HG03469 (cell line): ENCODE data around the gene CPNE2.

Experiments used
- ATAC-seq: cut with Tn5 transposase; IDR thresholded peaks from one replicate; pipeline ENCODE4 v1.9.1; 2021; ENCODE audit warnings: mild to moderate bottlenecking, moderate library complexity, moderate number of reproducible peaks; ENCODE audit not compliant: unreplicated experiment

Gene CPNE2

DNA sequence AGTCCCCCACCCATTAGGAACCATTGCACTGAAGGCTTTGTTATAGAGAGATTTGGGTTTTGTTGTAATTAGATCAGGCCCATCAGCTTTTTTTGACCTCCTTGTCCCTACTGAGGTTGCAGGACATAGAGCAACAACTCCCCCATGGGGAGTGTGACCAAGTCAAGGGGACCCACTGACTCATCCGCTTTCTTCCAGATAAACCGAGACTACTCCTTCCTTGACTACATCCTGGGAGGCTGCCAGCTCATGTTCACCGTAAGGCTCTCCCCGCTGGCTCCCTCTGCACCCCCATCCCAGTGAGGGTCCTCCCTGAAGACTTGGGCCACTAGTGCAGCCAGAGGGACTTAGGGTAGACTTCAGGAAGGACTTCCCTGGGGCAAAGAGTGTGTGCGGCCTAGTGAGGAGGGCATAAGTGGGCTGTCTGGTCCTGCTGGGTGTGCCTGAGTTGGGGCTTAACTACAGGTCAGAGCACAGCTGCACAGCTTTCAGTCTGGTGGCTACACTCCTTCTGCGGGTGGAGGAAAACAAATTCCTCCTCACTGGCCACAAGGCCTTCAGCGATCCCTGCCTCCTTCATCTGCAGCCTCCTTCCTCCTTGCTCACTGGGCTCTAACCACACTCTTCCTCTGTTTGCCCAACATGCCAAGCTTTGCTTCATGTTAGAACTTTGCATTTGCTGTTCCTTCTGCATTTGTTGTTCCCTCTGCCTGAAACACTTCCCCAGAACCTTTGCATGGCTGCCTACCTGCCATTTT is 31.0 kb downstream of the CPNE2 start:
- ATAC-seq, result no peak

DNA sequence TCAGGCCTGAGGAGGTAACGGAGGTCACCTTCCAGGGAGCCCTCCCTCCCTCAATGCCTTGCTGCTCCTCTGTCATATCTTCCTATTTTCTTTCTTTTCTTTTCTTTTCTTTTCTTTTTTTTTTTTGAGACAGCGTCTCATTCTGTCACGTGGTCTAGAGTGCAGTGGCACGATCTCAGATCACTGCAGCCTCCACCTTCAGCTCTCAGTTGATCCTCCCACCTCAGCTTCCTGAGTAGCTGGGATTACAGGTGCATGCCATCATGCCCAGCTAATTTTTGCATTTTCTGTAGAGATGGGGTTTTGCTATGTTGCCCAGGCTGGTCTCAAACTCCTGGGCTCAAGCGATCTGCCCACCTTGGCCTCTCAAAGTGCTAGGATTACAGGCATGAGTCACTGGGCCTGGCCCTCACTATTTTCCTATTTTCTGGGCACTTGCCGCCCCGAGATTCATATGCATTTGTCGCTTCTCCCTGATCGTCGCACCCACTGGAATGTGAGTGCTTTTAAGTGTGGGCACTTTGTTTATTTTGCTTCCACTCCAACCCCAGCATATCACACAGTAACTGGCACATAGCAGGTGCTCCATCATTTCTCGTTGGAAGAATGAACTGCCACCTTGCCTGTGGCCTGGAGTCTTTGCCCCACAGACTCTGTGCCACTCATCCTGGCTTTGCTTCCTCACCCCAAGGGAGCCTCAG is 31.7 kb downstream of the CPNE2 start:
- no peak for ATAC-seq

DNA sequence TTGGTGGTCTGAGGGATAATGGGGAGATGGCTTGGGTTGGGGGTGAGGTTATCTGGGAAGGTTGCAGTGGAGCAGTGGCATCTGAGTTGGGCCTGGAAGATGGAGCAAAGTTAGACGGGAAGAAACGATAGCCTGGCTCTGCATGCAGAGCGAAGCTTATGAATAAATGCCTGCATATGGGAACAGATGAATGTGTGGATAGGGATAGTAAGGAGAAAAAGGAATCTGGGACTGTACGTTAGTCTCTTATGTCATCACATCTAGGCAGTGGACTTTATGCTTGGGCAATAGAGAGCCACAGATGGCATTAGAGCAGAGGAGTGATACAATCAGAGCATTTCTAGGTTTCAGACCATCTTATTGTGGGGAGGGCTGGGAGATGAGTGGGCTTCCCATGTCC is 33.0 kb downstream of the CPNE2 start:
- no peak for ATAC-seq

DNA sequence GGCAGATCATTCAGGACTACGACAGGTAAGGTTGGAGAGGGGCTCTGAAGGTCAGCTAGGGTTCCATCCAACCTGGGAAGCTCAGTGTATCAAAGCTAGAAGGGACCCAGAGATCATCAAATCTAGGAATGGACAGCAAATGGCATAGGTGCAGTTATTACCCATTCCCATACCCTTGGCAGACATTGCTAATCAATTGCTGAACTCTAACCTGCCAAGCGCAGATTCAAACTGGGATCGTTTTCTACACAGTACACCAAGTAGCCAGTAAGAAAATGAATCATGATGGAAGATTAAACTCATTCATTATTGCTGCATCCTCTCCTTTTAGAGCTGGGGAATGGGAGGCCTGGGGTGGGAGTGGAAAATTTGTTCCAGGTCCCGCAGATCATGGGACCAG is 33.6 kb downstream of the CPNE2 start:
- no peak for ATAC-seq

DNA sequence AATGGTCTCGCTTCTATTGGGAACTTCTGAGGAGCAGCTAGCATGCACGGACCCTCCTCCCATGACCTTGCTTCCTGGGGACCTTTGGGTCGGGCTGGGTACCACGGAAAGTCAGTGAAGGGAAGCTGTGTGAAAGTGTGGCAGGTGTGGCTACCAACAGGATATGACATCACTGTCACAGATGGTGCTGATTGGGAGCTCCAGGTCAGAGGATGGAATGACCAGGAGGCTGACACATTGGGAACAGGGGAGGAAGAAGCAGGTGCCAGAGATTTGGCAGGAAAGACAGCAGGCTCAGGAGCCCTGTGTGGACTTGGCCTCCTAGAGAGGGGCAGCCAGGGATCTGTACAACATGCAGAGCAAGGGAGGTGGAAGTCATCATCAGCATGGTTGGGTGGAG is 34.0 kb downstream of the CPNE2 start:
- ATAC-seq, result no peak

DNA sequence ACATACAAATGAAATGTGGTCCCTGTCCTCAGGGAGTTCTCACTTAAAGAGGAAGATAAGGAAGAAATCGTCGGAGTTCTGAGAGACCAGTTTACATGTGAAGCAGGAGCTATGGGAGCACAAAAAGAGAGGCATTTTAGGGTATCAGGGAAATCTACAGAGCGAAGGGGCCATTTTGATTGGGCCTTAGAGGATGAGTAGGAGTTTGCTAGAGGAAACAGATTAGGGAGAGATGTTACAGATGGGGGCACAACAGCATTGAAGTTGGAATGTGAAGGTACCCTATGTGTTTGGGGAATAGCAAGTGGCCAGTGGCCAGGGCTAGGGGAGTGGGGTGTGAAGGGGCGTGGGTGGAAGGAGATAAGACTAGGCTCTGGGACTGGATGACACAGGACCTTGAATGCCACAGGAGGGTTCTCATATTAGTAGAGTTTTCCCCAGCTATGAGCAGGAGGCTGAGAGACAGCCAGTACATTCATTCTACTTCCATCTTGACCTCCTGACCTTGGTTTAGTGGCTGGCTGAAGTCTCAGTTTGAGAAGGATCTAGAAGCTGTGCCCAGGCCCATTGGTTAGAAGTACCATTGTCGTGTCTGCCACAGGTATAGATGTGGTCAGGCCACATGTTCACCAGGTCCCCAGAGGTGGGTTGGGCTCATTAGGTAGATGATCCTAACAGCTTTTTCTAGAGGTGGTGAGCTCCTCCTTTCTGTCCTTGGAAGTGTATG is 34.8 kb downstream of the CPNE2 start:
- ATAC-seq, result no peak

DNA sequence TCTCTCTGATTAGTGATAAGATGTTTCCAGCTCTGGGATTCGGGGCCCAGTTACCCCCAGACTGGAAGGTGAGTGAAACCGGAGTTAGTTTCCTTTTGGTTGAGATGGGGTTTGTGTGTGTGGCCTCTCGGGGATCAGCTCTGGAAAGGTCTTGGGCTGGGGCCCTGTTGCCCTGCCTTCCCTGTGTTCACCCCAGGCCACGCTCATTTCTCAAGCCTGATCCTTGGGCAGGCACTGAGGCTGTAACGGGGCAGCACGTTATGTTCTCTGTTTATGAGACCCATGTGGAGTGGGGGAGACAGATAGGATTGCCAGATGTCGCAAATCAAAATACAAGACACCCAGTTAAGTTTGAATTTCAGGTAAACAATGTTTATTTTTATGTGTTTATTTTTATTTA is 35.5 kb downstream of the CPNE2 start:
- no peak for ATAC-seq

DNA sequence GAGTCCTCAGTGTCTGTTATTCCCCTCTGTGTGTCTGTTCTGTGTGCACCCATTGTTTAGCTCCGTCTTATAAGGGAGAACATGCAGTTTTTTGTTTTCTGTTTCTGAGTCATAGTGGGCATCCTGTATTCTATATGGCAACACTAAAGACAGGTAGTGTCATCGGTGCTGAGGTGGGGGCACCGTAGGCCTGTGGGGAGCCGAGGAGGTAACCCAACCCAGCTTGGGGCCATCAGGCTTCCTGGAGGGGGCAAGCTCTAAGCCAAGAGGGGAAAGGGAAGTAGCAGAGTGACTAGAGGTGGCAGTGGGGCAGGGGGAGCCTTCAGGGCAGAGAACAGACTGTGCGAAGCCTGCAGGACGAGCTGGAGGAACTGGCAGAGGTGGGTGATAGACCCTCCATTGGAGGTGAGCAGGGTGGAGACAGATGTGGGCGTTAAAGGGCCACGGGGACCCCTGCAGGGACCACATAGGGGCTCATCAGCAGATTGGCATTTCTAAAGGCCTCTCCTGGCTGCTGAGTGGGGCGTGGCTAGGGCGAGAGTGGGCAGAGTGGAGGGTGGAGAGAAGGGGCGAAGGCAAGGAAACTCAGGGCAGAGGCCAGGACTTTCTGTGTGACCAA is 36.5 kb downstream of the CPNE2 start:
- no peak for ATAC-seq

DNA sequence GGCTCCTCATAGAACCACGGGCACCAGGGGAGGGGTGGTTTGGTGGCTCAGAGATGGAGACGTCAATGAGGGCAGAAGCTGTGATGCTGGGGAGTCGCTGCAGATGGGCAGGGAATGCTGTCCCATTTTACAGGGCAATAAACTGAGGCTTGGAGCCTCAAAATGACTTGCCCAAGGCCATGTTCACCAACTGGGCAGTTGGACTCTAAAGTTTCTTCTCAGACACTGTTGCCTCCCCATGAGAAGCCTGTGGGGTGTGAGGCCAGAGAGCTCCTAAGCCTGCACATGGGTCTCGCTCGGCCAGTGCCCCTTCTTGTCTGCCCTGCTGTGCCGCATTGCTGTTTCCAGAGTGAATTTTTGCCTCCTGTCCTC is 38.6 kb downstream of the CPNE2 start:
- no peak for ATAC-seq

DNA sequence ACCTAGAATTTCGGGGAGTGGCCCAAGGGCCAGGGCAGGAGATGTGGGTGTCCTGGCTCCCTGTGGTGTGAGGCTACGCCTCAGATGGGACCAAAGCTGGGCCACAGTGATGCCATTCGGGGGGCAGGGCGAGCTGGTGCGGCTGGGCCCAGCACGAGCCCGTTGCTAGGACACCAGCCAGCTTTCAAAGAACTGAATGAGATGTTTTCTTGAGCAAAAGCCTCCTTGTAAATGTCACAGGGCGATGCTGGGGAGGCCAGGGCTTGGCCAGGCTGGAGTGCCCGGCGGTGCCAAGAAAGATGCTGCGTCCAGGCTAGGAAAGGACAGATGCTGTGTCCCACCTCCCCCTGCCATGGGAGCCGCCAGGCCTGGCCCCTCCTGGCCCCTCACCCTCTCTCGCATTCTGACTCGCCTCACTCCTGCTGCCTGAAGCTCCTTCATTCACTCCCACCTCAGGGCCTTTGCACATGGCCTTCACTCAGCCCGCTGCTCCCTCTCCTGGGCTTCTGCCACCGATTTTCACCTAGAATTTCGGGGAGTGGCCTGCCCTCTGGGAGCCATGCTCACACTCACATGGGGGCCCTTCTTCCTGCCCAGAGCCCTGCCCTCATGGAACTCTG is 39.1 kb downstream of the CPNE2 start:
- no peak for ATAC-seq

DNA sequence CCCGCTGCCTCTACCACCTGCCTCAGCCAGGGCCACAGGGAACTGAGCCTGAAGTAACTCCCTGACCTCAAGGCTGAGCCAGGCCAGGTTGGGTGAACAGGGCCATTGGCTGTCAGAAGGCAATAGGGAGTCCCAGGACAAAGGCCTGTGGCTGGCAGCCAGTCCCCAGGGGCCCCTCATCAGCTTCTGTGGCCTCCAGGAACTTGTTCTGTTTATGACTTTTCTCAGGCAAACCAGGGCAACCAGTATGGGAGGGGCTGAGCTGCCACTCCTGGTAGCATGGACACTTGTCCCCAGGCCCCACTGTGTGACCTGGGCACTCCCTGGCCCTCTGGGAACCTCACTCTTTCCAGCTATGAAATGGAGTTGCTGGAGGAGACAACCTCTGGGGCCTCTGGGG is 40.1 kb downstream of the CPNE2 start:
- no peak for ATAC-seq

DNA sequence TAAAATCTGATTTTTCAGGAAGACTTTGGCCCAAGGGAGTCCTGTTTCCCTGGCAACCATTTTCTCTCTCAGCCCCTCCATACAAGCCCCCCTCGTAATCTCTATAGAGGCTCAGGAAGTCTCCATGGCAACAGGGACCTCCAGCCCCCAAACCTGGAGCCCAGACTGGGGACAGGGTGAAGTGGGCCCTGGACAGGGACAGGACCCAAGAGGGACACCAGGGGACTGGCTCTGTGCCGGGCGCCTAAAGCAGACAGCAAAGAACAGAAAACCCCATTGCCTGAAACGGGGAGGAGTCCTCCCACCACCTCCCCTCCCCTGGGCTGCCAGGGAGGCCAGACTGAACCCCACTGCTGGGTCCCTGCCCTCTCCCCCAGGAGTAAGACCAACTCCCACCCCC is 40.6 kb downstream of the CPNE2 start:
- ATAC-seq, result no peak

DNA sequence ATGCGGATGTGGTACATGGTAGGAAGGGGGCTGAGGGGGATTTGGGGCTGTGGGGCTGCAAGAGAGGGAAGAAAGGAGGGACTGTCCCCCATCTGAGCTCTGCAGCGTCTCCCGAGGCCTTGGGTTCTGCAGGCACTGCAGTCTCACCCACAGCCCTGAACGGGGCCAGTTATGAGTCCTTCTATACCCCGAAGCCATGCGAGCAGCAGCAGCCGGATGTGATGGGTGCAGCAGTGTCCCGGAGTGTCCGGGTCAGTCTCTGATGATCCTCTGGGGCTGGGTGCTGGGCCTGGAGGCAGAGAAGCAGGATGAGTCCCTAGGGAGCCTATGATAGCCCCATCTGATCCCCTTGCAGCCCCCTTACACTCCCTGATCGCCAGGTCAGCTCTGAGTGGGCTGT is 41.5 kb downstream of the CPNE2 start:
- no peak for ATAC-seq

DNA sequence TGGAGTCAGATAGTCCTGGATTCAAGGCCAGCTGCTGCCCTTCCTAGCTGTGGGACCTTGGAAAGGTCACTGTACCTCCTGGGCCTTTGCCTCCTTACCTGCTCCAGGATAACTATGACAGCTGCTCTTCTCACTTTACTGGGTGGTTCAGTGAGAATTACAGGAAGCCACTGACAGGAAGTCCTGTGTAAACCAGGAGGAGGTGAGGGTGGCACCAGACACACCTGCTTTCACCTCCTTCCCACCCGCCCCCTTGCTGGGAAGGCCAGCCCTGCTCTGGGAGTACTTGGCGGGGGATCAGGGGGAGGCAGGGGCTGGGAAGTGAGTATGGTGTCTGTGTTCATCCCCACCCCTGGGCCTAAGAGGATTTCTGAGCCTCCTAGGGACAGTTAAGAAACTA is 42.6 kb downstream of the CPNE2 start:
- no peak for ATAC-seq

DNA sequence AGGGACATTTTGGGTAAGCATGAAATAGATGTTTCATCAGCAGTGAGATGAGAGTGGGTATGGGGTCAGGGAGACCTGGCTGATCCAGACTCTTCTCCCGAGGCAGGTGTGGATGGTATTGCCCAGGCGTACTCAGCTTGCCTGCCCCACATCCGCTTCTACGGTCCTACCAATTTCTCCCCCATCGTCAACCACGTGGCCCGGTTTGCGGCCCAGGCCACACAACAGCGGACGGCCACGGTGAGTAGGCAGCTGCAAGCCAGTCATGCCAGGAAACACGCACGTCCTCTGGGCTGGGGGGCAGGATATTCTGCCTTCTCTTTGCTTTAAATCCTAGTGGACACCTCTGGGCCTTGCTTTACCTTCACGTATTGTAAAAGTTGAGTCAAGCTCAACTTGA is 44.7 kb downstream of the CPNE2 start:
- no peak for ATAC-seq

DNA sequence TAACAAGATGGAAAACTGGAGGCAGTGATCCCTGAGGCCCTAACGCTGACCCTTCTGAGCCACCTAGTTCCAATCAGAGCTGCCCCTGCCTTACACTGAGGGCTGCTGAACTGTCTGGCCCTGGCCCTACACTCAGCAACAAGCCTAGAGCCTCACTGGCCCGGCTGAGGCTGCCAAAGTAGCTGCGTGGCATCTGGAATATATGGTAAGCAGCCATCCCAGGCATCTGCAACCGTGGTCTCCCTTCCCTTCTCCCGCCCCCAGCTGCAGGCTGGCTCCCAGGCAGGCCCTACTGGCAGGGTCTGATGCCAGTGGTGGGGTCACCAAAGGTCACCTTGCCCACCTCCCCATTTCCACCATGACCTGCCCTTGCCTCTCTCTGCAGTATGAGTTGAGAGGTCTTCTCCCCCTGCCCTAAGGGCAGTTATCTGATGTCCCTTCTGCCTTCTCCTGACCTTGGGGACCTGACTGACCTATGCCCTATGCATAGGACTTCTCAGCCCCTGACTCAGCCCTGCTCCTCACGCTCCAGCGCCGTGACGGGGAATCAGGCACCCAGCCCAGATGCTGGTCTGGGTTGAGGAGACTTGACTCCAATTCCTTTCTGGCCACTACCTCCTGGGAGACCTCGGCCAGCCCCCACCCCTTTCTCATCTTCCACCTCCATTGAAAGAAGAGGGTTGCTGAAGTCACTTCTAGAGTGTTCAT is 45.3 kb downstream of the CPNE2 start:
- ATAC-seq, result no peak

DNA sequence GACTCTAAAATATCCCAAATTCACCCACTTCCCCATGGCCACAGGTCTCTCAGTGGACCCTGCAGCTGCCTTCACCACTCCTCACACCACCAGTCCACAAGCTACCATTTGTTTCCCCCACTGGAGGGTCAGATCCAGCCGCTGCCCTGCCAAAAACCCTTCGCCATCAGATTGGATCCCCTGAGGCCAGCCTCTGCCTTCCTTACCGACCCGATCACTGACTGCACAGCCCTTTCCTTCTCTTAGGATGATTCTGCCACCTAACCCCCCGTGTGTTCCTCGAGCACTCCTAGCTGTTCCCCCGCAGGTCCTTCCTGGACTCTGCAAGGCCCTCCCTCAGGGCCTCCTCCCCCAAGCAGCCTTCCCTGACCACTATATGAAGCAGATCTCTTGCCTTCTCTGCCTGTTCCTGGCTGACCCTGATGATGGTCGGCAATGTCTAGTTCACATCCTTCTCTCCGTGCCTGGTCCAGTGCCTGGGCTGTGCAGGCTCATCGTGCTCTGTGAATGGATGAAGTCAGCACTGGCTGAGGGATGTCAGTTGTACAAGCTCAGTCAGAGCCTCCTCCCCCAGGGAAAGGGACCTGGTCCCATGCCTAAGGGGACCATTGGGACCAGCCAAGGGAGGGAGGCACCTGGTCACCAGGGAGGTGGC is 46.0 kb downstream of the CPNE2 start:
- ATAC-seq, result no peak

DNA sequence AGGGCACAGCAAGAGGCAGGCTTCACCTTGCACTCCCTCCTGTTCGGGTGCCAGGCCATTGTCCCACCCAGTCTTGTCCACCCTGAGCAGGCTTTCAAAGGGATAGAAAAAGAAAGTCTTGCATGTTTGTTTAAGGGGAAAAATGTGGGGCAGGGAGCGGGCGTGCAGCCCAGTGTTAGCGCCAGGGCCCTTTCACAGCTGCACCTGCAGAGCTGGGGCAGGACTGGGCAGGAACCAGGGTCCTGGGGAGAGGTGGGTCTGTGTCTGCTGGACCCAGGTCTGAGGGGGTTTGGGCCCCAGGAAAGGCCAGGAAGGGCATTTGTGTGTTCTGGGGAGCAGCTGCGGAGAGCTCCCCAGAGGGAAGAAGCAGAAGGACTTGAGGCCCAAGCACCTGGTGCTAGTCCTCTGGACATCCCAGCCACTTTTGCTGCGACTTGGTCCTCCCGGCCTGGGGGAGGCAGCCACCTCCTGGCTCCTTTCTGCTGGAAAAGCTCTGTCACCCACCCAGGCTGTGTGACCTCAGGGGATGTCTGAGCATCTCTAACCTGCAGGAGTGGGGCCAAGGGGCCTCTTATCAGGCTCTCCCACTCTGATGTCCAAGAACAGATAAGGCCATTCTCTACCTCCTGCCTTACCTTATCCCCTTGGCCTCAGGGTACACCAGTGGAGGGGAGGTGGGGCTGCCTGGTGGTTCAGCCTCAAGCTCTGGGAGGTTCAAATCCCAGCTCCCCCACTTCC is 48.7 kb downstream of the CPNE2 start:
- ATAC-seq, result no peak
